ENCODE data around the gene BMPR1A. TPM values are rescaled to one million over a fixed set of nuclear protein-coding genes. Genes with fewer than 3 reads are reported as not detected.

Gene BMPR1A
- total RNA-seq (10 to 100 TPM; 15.5 to 21.0 TPM), polyA plus RNA-seq (1 to 10 TPM; 4.7 to 5.2 TPM)

DNA sequence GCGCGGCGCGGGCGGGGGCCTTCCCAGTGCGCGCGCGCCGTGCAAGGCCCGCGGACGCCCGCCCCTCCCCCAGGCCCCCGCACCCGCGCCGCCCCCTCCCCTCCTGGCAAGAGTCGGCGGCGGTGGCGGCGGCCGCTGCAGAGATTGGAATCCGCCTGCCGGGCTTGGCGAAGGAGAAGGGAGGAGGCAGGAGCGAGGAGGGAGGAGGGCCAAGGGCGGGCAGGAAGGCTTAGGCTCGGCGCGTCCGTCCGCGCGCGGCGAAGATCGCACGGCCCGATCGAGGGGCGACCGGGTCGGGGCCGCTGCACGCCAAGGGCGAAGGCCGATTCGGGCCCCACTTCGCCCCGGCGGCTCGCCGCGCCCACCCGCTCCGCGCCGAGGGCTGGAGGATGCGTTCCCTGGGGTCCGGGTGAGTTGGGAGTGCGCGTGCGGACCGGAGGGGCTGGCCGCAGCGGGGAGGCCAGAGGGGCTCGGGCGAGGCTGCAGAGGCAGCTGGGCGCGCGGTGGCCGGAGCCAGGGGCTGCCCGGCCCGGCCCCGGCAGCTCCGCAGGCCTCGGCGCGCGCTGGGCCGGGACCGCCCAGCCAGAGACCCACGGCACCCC lies at the start of gene BMPR1A:
Gene BMPR1A, plus strand, starts transcription at position 109 of the 602 bp plus-strand sequence. CDS start 119,400 bp downstream, outside the sequence.
- intact Hi-C loops (cut with micrococcal nuclease) = loop anchor here (1.0 to 2.0 kb wide), 4 partner anchors 45 to 356 kb away; partner anchors contain the start of genes GLUD1 and SHLD2
- no peaks in the 10 kb centered on the region for H3K27me3 Mint-ChIP-seq
- peaks cover 0 to 3% (median 0%) of the 10 kb centered on the region in 8 donors for H3K9me3 Mint-ChIP-seq
- H3K36me3 ChIP-seq (ENCODE audit: insufficient read depth, low read length) = no peaks in the 10 kb centered on the region
- H3K9me3 ChIP-seq (ENCODE audit: control insufficient read depth in 1 of 2, low read length in 2 of 2) = no peaks in the 10 kb centered on the region
- no peaks in the 10 kb centered on the region for H3K27me3 ChIP-seq (ENCODE audit: insufficient read depth, low read length)
- no peak for DNase-seq
- H3K27ac Mint-ChIP-seq = peak within 1 kb of the TSS in 6 of 7 donors; percentile 83 to 96 (median 89)
- peaks cover 0 to 6% of the 10 kb centered on the region in 2 donors for H3K36me3 Mint-ChIP-seq
- H3K4me3 Mint-ChIP-seq = peak within 1 kb of the TSS; percentile 89 to 96 (median 94)
- H3K4me1 ChIP-seq (ENCODE audit: insufficient read depth, low read length) = peaks cover 24% of the 10 kb centered on the region
- H3K4me1 Mint-ChIP-seq = peaks cover 28 to 47% (median 38%) of the 10 kb centered on the region in 4 donors
- POLR2A ChIA-PET (ENCODE audit: partially characterized antibody) = interaction anchor here (0.7 to 4.8 kb wide), 5 partner anchors 14 to 356 kb away, joined by 3 to 22 read pairs (median 5); partner anchors contain the start of genes GLUD1 and SHLD2
- H3K27ac ChIP-seq (ENCODE audit: low read depth, low read length) = peak within 1 kb of the TSS; percentile 66
- H3K4me3 ChIP-seq (ENCODE audit: low read length in 2 of 2) = peak within 1 kb of the TSS; percentile 15 to 68
- CTCF ChIA-PET (ENCODE audit: partially characterized antibody) = no interaction called here

DNA sequence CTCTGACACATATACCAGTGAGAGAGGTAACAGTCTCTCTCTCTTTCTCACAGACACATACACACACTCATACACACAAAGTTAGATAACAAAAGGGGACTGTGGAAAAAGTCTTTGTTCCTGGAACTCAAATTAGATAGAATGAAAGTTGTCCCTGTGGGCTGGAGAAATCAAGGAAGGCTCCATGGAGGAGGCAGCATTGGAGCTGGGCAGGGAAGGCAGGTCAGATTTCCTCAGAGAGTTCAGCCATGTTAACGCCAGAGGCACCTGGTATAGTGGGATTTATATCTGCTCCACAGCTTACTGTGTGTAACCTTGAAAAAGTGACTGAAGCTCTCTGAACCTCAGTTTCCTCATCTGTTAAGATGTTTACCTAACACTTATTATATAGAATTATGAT lies 49.4 kb upstream of the BMPR1A start:
- no peaks in the 10 kb centered on the region for H3K36me3 ChIP-seq (ENCODE audit: insufficient read depth, low read length)
- intact Hi-C loops (cut with micrococcal nuclease) = no loop called here
- DNase-seq = no peak
- Mint-ChIP-seq H3K4me3 (no peak overlapping the region), H3K27me3 (no peaks in the 10 kb centered on the region), H3K27ac (no peak overlapping the region), H3K9me3 (no peaks in the 10 kb centered on the region), H3K4me1 (peaks cover 4 to 16% (median 10%) of the 10 kb centered on the region in 4 donors), H3K36me3 (no peaks in the 10 kb centered on the region)
- POLR2A ChIA-PET (ENCODE audit: partially characterized antibody) = no interaction called here
- CTCF ChIA-PET (ENCODE audit: partially characterized antibody) = no interaction called here
- no peak overlapping the region for H3K4me3 ChIP-seq (ENCODE audit: low read length in 2 of 2)
- no peaks in the 10 kb centered on the region for H3K27me3 ChIP-seq (ENCODE audit: insufficient read depth, low read length)
- no peak overlapping the region for H3K27ac ChIP-seq (ENCODE audit: low read depth, low read length)
- peaks cover 10% of the 10 kb centered on the region for H3K4me1 ChIP-seq (ENCODE audit: insufficient read depth, low read length)
- H3K9me3 ChIP-seq (ENCODE audit: control insufficient read depth in 1 of 2, low read length in 2 of 2) = no peaks in the 10 kb centered on the region

DNA sequence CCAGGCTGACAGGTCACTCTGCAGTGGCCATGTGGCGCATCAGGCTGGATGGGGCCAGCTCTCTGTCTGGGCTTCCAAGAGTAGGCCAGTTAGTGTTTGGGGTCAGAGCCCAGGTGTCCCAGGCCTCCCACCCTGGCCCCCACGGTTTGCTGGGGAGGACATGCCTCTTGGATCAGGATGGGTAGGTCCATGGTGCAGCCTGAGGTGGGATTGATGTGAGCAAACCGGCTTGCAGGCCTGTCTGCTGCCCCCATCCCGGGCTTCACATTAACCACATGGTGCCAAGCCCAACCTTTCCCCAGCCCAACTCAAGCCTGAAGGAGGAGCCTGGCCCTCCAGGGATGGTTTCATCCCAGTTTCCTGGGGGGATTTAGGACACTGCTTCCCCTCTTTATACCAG lies 48.9 kb upstream of the BMPR1A start:
- Histone ChIP-seq H3K36me3 (ENCODE audit: insufficient read depth, low read length) (no peaks in the 10 kb centered on the region), H3K27me3 (ENCODE audit: insufficient read depth, low read length) (no peaks in the 10 kb centered on the region), H3K9me3 (ENCODE audit: control insufficient read depth in 1 of 2, low read length in 2 of 2) (no peaks in the 10 kb centered on the region), H3K4me1 (ENCODE audit: insufficient read depth, low read length) (peaks cover 15% of the 10 kb centered on the region), H3K27ac (ENCODE audit: low read depth, low read length) (no peak overlapping the region), H3K4me3 (ENCODE audit: low read length in 2 of 2) (no peak overlapping the region)
- Mint-ChIP-seq H3K27ac (no peak overlapping the region), H3K4me3 (no peak overlapping the region), H3K4me1 (peaks cover 6 to 20% (median 13%) of the 10 kb centered on the region in 4 donors), H3K9me3 (no peaks in the 10 kb centered on the region), H3K36me3 (no peaks in the 10 kb centered on the region), H3K27me3 (no peaks in the 10 kb centered on the region)
- CTCF ChIA-PET (ENCODE audit: partially characterized antibody) = no interaction called here
- POLR2A ChIA-PET (ENCODE audit: partially characterized antibody) = no interaction called here
- intact Hi-C loops (cut with micrococcal nuclease) = no loop called here
- DNase-seq = no peak

DNA sequence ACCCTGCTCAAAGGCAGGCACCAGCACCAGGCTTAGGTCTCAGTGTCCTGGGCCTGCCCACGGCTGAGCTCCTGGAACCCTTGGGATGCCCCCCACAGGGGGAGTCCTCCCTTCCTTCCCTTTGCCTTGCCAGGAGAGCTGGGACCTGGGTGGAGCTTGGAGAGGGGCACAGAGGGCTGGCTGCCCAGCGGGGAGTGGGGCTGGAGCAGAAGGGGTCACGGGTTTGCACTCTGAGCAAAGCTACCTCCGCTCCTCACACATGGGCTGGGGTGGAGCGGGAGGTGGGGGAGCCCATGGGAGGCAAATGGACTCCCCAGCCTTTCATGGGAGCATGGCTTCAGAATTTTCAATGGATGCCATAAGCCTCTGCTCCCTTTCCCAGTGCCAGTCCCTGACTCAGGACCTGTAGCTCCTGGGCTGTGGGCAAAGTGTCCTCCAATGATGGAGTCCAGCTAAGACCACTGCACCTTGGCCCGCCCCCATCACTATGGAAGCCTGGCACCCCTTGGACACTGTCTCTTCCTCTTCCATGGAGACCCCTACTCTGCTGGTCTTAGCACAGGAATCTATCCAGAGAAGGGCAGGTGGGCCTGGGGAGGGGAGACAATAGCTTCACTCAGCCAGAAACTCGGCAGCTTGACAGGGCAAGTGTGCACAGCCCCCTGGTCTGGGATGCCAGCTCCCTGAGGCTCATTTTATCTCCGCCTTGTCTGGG lies 48.2 kb upstream of the BMPR1A start:
- H3K27me3 Mint-ChIP-seq = no peaks in the 10 kb centered on the region
- POLR2A ChIA-PET (ENCODE audit: partially characterized antibody) = no interaction called here
- H3K9me3 Mint-ChIP-seq = no peaks in the 10 kb centered on the region
- H3K4me1 Mint-ChIP-seq = peaks cover 6 to 21% (median 13%) of the 10 kb centered on the region in 4 donors
- peak overlapping the region in 1 of 7 donors; percentile 35 for H3K27ac Mint-ChIP-seq
- no peak overlapping the region for H3K4me3 Mint-ChIP-seq
- Histone ChIP-seq H3K27ac (ENCODE audit: low read depth, low read length) (no peak overlapping the region), H3K9me3 (ENCODE audit: control insufficient read depth in 1 of 2, low read length in 2 of 2) (no peaks in the 10 kb centered on the region), H3K4me1 (ENCODE audit: insufficient read depth, low read length) (peaks cover 15% of the 10 kb centered on the region), H3K36me3 (ENCODE audit: insufficient read depth, low read length) (no peaks in the 10 kb centered on the region), H3K27me3 (ENCODE audit: insufficient read depth, low read length) (no peaks in the 10 kb centered on the region), H3K4me3 (ENCODE audit: low read length in 2 of 2) (no peak overlapping the region)
- H3K36me3 Mint-ChIP-seq = no peaks in the 10 kb centered on the region
- CTCF ChIA-PET (ENCODE audit: partially characterized antibody) = interaction anchor here (1.2 to 1.3 kb wide), 2 partner anchors 13 to 15 kb away, joined by 4 to 5 read pairs; no protein-coding TSS in a partner anchor
- intact Hi-C loops (cut with micrococcal nuclease) = no loop called here
- no peak for DNase-seq

DNA sequence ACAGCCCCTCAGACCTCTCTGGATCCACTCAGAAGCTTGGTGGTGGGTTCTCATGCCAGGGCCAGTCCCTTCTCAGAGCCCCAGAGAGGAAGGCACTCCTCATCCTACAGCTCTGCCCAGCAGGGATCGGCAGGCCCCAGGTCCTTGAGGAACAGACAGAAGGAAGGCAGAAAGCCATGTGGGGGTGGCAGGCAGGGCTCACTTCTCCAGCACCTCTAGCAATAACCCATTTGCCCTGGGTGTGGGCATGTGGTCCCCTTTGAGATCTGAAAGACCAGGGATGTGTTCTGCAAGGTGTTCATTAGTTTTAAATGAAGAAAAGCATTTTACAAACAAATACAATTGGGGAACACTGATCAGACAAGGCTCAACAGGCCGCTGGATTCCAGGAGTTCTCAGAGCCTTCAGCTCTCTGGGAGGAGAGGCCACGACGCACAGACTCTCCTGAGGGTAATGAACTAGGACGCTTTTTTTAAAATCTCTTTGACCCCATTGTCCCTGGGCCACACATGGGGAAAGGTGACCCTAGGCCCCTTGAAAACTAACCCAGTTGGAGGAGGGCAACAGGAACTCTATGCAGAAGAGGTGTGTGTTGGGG lies 47.5 kb upstream of the BMPR1A start:
- no peaks in the 10 kb centered on the region for H3K36me3 ChIP-seq (ENCODE audit: insufficient read depth, low read length)
- POLR2A ChIA-PET (ENCODE audit: partially characterized antibody) = no interaction called here
- DNase-seq = no peak

DNA sequence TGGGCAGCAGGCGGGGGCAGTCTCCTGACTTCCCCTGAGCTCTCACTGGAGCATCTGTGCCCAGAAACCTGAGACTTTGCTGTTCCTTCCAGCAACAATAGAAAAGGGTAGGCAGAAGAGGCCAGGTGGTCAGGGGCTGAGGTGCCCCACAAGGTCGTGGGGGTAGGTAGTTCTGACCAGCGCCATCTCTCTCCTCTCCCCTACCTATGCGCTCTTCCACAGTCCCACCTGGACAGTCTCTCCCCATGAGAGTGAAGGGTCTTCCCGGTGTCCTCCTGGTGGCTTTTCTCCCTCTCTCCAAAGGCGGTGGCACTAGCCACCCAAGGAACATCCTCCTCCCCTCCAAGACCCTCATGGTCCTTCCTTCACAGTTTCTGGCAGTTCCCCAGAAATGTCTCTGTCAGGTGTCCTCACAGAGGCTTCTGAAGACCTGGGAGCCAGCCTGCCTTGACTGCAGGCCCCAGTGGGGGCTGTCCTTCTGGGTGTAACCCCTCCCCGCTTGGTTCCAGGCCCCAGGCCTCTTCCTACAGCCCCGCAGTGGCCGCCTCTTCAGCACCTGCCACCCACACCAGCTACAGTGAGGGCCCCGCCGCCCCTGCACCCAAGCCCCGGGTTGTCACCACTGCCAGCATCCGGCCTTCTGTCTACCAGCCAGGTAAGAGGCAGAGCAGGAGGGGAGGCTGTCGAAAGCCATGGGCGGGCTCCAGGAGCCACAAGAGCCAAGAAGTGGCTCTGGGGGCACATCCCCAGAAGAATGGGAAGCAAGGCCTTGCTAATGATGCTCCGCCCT lies 46.8 kb upstream of the BMPR1A start:
- H3K9me3 Mint-ChIP-seq = no peaks in the 10 kb centered on the region
- Histone ChIP-seq H3K27me3 (ENCODE audit: insufficient read depth, low read length) (no peaks in the 10 kb centered on the region), H3K4me1 (ENCODE audit: insufficient read depth, low read length) (peaks cover 15% of the 10 kb centered on the region), H3K4me3 (ENCODE audit: low read length in 2 of 2) (no peak overlapping the region), H3K27ac (ENCODE audit: low read depth, low read length) (no peak overlapping the region), H3K9me3 (ENCODE audit: control insufficient read depth in 1 of 2, low read length in 2 of 2) (no peaks in the 10 kb centered on the region), H3K36me3 (ENCODE audit: insufficient read depth, low read length) (no peaks in the 10 kb centered on the region)
- intact Hi-C loops (cut with micrococcal nuclease) = loop anchor here (2.0 to 5.0 kb wide), 2 partner anchors 187 to 385 kb away; partner anchors contain the start of genes GLUD1, SHLD2 and WAPL
- no peak for DNase-seq
- H3K36me3 Mint-ChIP-seq = no peaks in the 10 kb centered on the region
- H3K27me3 Mint-ChIP-seq = no peaks in the 10 kb centered on the region
- peaks cover 7 to 21% (median 14%) of the 10 kb centered on the region in 4 donors for H3K4me1 Mint-ChIP-seq
- POLR2A ChIA-PET (ENCODE audit: partially characterized antibody) = no interaction called here
- H3K4me3 Mint-ChIP-seq = peak overlapping the region in 7 of 8 donors; percentile 16 to 93 (median 81)
- peak overlapping the region; percentile 52 to 97 (median 84) for H3K27ac Mint-ChIP-seq
- CTCF ChIA-PET (ENCODE audit: partially characterized antibody) = interaction anchor here (0.7 to 1.3 kb wide), 3 partner anchors 11 to 14 kb away, joined by 3 to 4 read pairs (median 3); no protein-coding TSS in a partner anchor

More for the DNA sequence above, 47.5 kb upstream of the BMPR1A start:
- Histone ChIP-seq H3K4me3 (ENCODE audit: low read length in 2 of 2) (no peak overlapping the region), H3K4me1 (ENCODE audit: insufficient read depth, low read length) (peaks cover 15% of the 10 kb centered on the region), H3K9me3 (ENCODE audit: control insufficient read depth in 1 of 2, low read length in 2 of 2) (no peaks in the 10 kb centered on the region), H3K27me3 (ENCODE audit: insufficient read depth, low read length) (no peaks in the 10 kb centered on the region), H3K27ac (ENCODE audit: low read depth, low read length) (no peak overlapping the region)
- Mint-ChIP-seq H3K27me3 (no peaks in the 10 kb centered on the region), H3K9me3 (no peaks in the 10 kb centered on the region), H3K4me1 (peaks cover 7 to 21% (median 14%) of the 10 kb centered on the region in 4 donors), H3K4me3 (peak overlapping the region in 3 of 8 donors; percentile 17 to 36 (median 20)), H3K27ac (peak overlapping the region in 3 of 7 donors; percentile 4 to 70 (median 35)), H3K36me3 (no peaks in the 10 kb centered on the region)
- CTCF ChIA-PET (ENCODE audit: partially characterized antibody) = interaction anchor here (1.2 to 1.3 kb wide), 2 partner anchors 13 to 15 kb away, joined by 4 to 5 read pairs; no protein-coding TSS in a partner anchor
- intact Hi-C loops (cut with micrococcal nuclease) = no loop called here

Data from CD4-positive, alpha-beta memory T cell (primary cell).